ENCODE measurements around the gene SLC37A1.

Gene SLC37A1

GRCh38 chr21:42534421-42535378, 21.0 kb downstream of the SLC37A1 start:
- TF ChIP-seq CTCF (IDR thresholded peaks at IDR 0.05; ENCODE audit: low read depth, low read length) = no peak
- H3K4me3 ChIP-seq (ENCODE audit: low read depth, low read length) = no peak overlapping the region

DNA sequence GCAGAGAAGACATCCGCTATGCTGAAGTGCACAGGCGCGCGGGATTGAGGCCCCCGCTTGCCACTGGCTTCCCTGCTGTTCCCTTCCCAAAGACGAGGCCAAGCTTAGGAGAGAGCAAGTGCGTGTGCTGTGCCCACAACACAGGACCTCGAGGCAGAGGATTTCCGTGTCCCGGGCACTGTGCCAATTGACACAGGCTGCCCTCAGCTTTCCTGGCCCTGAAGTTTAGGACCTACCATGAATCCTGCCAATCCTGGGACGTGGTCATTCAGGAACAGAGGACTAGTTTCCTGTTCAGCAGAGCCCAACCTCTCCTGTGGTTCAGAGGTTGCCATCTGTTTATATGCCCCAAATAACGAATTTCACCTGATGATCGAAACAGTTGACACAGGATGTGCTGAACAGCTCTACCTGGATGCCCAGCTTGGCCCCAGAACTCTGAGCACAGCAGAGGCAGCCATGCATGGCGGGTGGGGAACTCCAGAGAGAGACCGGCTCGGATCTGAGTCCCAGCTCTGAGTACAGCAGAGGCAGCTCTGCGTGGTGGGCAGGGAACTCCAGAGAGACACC, 22.0 kb downstream of the SLC37A1 start:
- no peak for TF ChIP-seq CTCF (IDR thresholded peaks at IDR 0.05; ENCODE audit: low read depth, low read length)
- H3K4me3 ChIP-seq (ENCODE audit: low read depth, low read length) = no peak overlapping the region

- no peak overlapping the region for H3K4me3 ChIP-seq (ENCODE audit: low read depth, low read length)
- TF ChIP-seq CTCF (IDR thresholded peaks at IDR 0.05; ENCODE audit: low read depth, low read length) = no peak
Observed at GRCh38 chr21:42536601-42537000, 22.9 kb downstream of the SLC37A1 start.

DNA sequence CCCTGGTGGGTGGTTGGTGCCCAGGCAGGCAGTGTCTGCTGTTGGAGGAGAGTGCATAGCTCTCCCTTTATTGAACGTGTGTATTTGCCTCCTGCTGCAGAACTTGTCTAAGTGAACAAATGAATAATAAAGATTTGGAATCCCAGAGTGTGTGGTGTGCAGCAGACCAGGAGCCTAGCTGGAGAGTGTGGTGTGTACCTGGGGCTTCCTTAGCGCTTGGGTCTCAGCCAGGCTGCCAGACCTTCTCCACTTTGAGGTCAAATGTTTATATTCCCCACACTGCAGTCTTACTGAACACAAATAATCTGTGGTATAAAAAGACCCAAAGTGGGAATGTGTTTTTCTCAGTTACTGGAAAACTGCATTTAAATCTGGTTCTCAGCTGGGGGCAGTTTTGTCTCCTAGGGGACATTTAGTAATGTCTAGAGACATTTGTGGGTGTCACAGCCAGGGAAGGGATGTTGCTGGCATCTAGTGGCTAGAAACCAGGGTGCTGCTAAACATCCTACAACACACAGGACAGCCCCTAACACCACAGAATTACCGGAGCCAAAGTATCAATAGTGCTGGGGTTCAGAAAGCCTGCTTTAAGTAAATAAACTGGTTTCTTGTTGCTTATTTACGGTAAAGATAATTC, 23.6 kb downstream of the SLC37A1 start:
- no peak for TF ChIP-seq CTCF (IDR thresholded peaks at IDR 0.05; ENCODE audit: low read depth, low read length)
- no peak overlapping the region for H3K4me3 ChIP-seq (ENCODE audit: low read depth, low read length)

DNA sequence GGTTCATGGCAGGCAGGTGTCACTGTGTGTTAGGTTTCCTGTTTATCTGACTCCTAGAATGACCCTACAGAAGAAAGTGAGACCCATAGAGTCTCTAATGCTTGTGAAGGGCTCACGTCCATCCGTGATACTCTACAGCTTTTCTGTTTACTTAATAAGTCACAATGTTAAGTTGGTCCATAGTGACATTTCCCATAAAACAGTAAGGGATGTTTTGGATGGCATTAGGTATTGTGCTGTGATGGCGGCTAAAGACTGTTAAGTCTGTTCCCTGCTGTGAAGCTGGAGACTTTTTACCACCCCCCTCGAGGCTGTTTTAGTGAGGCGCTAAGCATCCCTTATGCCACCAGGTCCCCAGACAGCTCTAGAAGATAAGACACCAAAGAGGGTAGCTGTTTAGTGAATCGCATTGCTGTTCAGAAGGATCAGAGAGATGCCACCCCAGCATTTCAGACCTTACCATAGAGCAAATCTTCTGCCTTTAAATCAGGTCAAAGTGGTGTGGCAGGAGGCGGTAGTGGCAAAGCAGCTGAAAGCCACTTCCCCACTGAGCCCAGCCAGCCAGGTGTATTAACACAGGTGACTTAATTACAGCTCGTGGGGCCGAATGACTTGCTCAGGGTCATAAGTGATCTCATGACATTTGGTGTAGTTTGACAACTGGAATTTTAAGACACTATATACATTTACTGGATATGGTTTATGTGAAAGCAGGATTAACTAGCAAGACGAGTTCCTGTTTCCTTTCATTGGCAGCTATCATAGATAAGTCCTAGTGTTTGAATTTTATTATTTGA, 25.0 kb downstream of the SLC37A1 start:
- no peak for TF ChIP-seq CTCF (IDR thresholded peaks at IDR 0.05; ENCODE audit: low read depth, low read length)
- no peak overlapping the region for H3K4me3 ChIP-seq (ENCODE audit: low read depth, low read length)

DNA sequence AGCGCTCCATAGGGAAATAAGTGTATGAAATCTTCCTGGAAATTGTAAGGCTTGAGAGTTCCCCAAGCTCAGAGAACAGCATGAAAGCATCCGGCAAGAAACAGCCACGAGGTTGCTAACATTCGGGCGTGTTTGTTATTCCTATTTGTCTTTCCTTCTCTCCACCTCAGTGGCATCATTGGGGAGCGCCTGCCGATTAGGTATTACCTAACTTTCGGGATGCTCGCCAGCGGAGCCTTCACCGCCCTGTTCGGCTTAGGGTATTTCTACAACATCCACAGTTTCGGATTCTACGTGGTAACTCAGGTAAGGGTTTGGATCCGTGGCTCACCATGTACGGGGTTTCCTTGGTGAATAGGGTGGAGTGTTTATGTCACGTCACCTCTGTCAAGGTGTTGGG, 25.7 kb downstream of the SLC37A1 start:
- TF ChIP-seq CTCF (IDR thresholded peaks at IDR 0.05; ENCODE audit: low read depth, low read length) = no peak
- H3K4me3 ChIP-seq (ENCODE audit: low read depth, low read length) = no peak overlapping the region
